Mucosa of rectum (tissue), 2 donors: ENCODE data around the gene PRR14.
A peak's percentile ranks its signal among the peaks of the same experiment; 100 is the strongest.

ENCODE experiments used
- H3K27ac ChIP-seq, 2 donors: one replicate each; pipeline ENCODE4 v1.7.0; 2013; ENCODE audit warnings: inconsistent platforms in 2 of 2, low read depth in 2 of 2, low read length in 2 of 2
- H3K27me3 ChIP-seq, 2 donors: one replicate each; pipeline ENCODE4 v1.7.0; 2013; ENCODE audit warnings: low read length in 2 of 2; ENCODE audit not compliant: control insufficient read depth in 2 of 2, insufficient read depth in 2 of 2
- H3K36me3 ChIP-seq, 2 donors: one replicate each; pipeline ENCODE4 v1.7.0; 2013; ENCODE audit warnings: low read length in 2 of 2; ENCODE audit not compliant: control insufficient read depth in 2 of 2, insufficient read depth in 2 of 2
- H3K4me1 ChIP-seq, 2 donors: one replicate each; pipeline ENCODE4 v1.7.0; 2013; ENCODE audit warnings: low read length in 2 of 2, mild to moderate bottlenecking in 1 of 2; ENCODE audit not compliant: control insufficient read depth in 2 of 2, insufficient read depth in 2 of 2
- H3K4me3 ChIP-seq, 2 donors: one replicate each; pipeline ENCODE4 v1.7.0; 2013; ENCODE audit warnings: low read length in 2 of 2
- H3K9ac ChIP-seq, 2 donors: one replicate each; pipeline ENCODE4 v1.7.0; 2013; ENCODE audit warnings: low read length in 2 of 2, low read depth in 1 of 2, mild to moderate bottlenecking in 1 of 2
- H3K9me3 ChIP-seq, 2 donors: one replicate each; pipeline ENCODE4 v1.7.0; 2013; ENCODE audit warnings: low read length in 2 of 2; ENCODE audit not compliant: control insufficient read depth in 2 of 2
- donor health status: healthy.
- donor health status: Normal muscosa, but diverticular disease.

PRR14 gene

GRCh38 chr16:30659507-30660423, 9.0 kb downstream of the PRR14 start:
- H3K9ac ChIP-seq: peak overlapping the region; percentile 98 to 99
- H3K4me3 ChIP-seq: peak overlapping the region; percentile 97 to 100
- H3K4me1 ChIP-seq: peaks cover 39 to 42% of the 10 kb centered on the region in 2 donors
- H3K27ac ChIP-seq: peak overlapping the region; percentile 100
- peaks cover 34 to 46% of the 10 kb centered on the region in 2 donors for H3K36me3 ChIP-seq
- no peaks in the 10 kb centered on the region for H3K9me3 ChIP-seq
- no peaks in the 10 kb centered on the region for H3K27me3 ChIP-seq

- peak overlapping the region; percentile 98 to 99 for H3K9ac ChIP-seq
- H3K9me3 ChIP-seq: no peaks in the 10 kb centered on the region
- H3K27ac ChIP-seq: peak overlapping the region; percentile 100
- peaks cover 39 to 42% of the 10 kb centered on the region in 2 donors for H3K4me1 ChIP-seq
- H3K4me3 ChIP-seq: peak overlapping the region; percentile 97 to 100
- peaks cover 37 to 46% of the 10 kb centered on the region in 2 donors for H3K36me3 ChIP-seq
- no peaks in the 10 kb centered on the region for H3K27me3 ChIP-seq
Measured at GRCh38 chr16:30660424-30661261, 9.9 kb downstream of the PRR14 start.

- H3K4me3 ChIP-seq: no peak overlapping the region
- peaks cover 53 to 59% of the 10 kb centered on the region in 2 donors for H3K36me3 ChIP-seq
- no peaks in the 10 kb centered on the region for H3K27me3 ChIP-seq
- H3K9ac ChIP-seq: no peak overlapping the region
- no peak overlapping the region for H3K27ac ChIP-seq
- peaks cover 28 to 34% of the 10 kb centered on the region in 2 donors for H3K4me1 ChIP-seq
- no peaks in the 10 kb centered on the region for H3K9me3 ChIP-seq
Measured at GRCh38 chr16:30662449-30662848, 11.7 kb downstream of the PRR14 start.

GRCh38 chr16:30663038-30663437, 12.3 kb downstream of the PRR14 start:
- Histone ChIP-seq H3K27ac (no peak overlapping the region), H3K4me3 (no peak overlapping the region), H3K27me3 (no peaks in the 10 kb centered on the region), H3K9me3 (no peaks in the 10 kb centered on the region), H3K9ac (no peak overlapping the region), H3K4me1 (peaks cover 25 to 32% of the 10 kb centered on the region in 2 donors), H3K36me3 (peaks cover 59 to 65% of the 10 kb centered on the region in 2 donors)

GRCh38 chr16:30663820-30664219, 13.1 kb downstream of the PRR14 start:
- peaks cover 62 to 68% of the 10 kb centered on the region in 2 donors for H3K36me3 ChIP-seq
- no peaks in the 10 kb centered on the region for H3K27me3 ChIP-seq
- H3K4me3 ChIP-seq: no peak overlapping the region
- H3K9ac ChIP-seq: no peak overlapping the region
- no peak overlapping the region for H3K27ac ChIP-seq
- peaks cover 25 to 32% of the 10 kb centered on the region in 2 donors for H3K4me1 ChIP-seq
- H3K9me3 ChIP-seq: no peaks in the 10 kb centered on the region

- H3K9ac ChIP-seq: no peak overlapping the region
- H3K36me3 ChIP-seq: peaks cover 68 to 73% of the 10 kb centered on the region in 2 donors
- H3K9me3 ChIP-seq: no peaks in the 10 kb centered on the region
- H3K4me3 ChIP-seq: no peak overlapping the region
- no peak overlapping the region for H3K27ac ChIP-seq
- peaks cover 25 to 32% of the 10 kb centered on the region in 2 donors for H3K4me1 ChIP-seq
- no peaks in the 10 kb centered on the region for H3K27me3 ChIP-seq
Measured at GRCh38 chr16:30664616-30665109, 13.9 kb downstream of the PRR14 start.

- Histone ChIP-seq H3K36me3 (peaks cover 74 to 78% of the 10 kb centered on the region in 2 donors), H3K9me3 (no peaks in the 10 kb centered on the region), H3K4me1 (peaks cover 19 to 27% of the 10 kb centered on the region in 2 donors), H3K27ac (no peak overlapping the region), H3K4me3 (no peak overlapping the region), H3K9ac (no peak overlapping the region), H3K27me3 (no peaks in the 10 kb centered on the region)
Measured at GRCh38 chr16:30665155-30665829, 14.5 kb downstream of the PRR14 start.

GRCh38 chr16:30665830-30666190, 15.1 kb downstream of the PRR14 start:
- Histone ChIP-seq H3K4me3 (no peak overlapping the region), H3K27me3 (no peaks in the 10 kb centered on the region), H3K27ac (no peak overlapping the region), H3K4me1 (peaks cover 14 to 21% of the 10 kb centered on the region in 2 donors), H3K9me3 (no peaks in the 10 kb centered on the region), H3K9ac (no peak overlapping the region), H3K36me3 (peaks cover 76 to 78% of the 10 kb centered on the region in 2 donors)

GRCh38 chr16:30666681-30667080, 15.9 kb downstream of the PRR14 start:
- H3K36me3 ChIP-seq: peaks cover 70 to 73% of the 10 kb centered on the region in 2 donors
- H3K4me1 ChIP-seq: peaks cover 5 to 13% of the 10 kb centered on the region in 2 donors

More at GRCh38 chr16:30666681-30667080, 15.9 kb downstream of the PRR14 start:
- H3K9ac ChIP-seq: no peak overlapping the region
- no peak overlapping the region for H3K27ac ChIP-seq
- no peak overlapping the region for H3K4me3 ChIP-seq
- H3K27me3 ChIP-seq: no peaks in the 10 kb centered on the region
- no peaks in the 10 kb centered on the region for H3K9me3 ChIP-seq
